ENCODE data around the gene EPN2.
A peak's percentile ranks its signal among the peaks of the same experiment; 100 is the strongest.

Gene EPN2

DNA sequence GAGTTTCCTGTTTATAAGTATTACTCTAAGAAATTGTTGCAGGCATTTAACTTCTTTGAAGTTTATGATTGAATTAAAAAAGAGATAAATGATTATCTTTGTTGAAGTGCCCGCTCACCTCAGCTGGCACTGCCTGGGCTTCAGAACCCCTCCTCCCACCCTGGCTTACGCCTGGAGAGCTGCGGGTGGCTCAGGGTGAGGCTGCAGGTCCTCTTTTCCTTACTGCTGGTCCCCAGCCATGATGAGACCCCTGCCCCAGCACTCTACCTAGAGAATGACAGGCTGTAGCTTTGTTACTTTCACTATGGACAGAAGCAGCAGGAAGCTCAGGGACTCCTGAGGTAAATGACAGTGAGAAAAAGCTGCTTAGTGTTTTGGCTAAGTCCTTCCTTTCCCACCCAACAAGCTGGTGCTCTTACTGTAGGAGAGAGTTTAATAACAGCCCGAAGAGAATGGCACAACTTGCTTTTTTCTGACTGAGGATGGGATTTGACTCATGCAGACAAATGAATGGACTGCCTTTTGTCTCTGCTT lies 62.1 kb downstream of the EPN2 start:
- H3K27me3 ChIP-seq (ENCODE audit: control insufficient read depth, insufficient read depth, low read length), result no peaks in the 10 kb centered on the region
- peaks cover 18% of the 10 kb centered on the region for H3K4me1 ChIP-seq (ENCODE audit: control insufficient read depth, insufficient read depth, low read length)
- peaks cover 4% of the 10 kb centered on the region for H3K36me3 ChIP-seq (ENCODE audit: insufficient read depth, low read length)
- H3K9ac ChIP-seq (ENCODE audit: low read depth, low read length), result no peak overlapping the region
- H3K9me3 ChIP-seq (replicated peaks; ENCODE audit: low read length), result no peaks in the 10 kb centered on the region
- H3K4me3 ChIP-seq (ENCODE audit: low read length), result no peak overlapping the region
- no peak overlapping the region for H3K4me2 ChIP-seq (ENCODE audit: low read length)

DNA sequence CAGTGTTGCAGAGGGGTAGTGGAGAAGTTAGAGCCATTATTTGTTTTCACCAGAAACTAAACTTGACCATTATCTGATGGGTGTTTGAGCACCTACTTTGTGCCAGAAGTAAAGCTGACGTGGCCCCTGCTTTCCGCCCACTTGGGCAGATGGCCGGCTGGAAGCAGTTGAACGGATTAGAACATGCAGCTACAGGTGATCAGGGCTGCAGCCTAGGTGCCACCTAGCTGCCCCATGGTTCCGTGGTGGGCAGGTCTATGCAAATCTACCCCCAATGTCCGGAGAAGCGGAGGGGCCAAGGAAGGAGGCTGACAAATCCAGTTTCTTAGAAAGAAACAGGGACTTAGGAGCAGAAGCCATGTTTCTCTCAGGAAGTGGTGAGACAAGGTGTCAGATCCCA lies 62.7 kb downstream of the EPN2 start:
- Histone ChIP-seq H3K9me3 (replicated peaks; ENCODE audit: low read length) (no peaks in the 10 kb centered on the region), H3K4me3 (ENCODE audit: low read length) (no peak overlapping the region), H3K4me1 (ENCODE audit: control insufficient read depth, insufficient read depth, low read length) (peaks cover 23% of the 10 kb centered on the region), H3K4me2 (ENCODE audit: low read length) (no peak overlapping the region), H3K27me3 (ENCODE audit: control insufficient read depth, insufficient read depth, low read length) (no peaks in the 10 kb centered on the region), H3K36me3 (ENCODE audit: insufficient read depth, low read length) (peaks cover 10% of the 10 kb centered on the region), H3K9ac (ENCODE audit: low read depth, low read length) (no peak overlapping the region)

DNA sequence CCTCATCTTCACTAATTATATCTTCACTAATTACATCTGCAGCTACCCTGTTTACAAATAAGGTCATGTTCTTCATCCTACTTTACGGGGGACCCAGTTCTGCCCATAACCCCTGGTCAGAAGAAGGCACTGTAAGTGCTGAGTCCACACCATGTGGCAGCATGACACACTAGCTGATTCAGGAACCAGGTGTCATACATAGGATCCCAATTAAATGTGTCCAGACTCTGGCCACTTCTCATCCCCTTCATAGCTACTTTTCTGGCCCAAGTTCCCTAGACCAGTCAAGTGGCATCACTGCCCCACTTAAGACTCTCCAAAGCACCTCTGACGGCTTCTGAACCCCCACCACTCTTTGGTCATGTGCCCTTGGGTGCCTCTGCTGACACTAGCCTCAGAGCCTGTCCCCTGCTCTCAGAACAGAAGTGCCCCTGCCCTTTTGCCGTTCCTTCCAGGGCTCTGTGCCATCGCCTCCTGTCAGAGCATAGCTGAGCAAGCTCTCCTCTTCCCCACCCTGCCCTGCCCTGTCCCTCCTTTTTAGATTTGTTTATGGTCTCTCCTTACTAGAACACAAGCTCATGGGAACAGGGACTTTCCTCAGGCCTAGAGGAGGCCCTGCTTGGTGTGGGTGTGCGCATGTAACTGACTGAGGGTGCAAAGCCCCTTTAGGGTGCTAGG lies 64.2 kb downstream of the EPN2 start:
- Histone ChIP-seq H3K36me3 (ENCODE audit: insufficient read depth, low read length) (peaks cover 17% of the 10 kb centered on the region), H3K4me1 (ENCODE audit: control insufficient read depth, insufficient read depth, low read length) (peaks cover 23% of the 10 kb centered on the region), H3K9me3 (replicated peaks; ENCODE audit: low read length) (no peaks in the 10 kb centered on the region), H3K4me2 (ENCODE audit: low read length) (no peak overlapping the region), H3K9ac (ENCODE audit: low read depth, low read length) (no peak overlapping the region), H3K4me3 (ENCODE audit: low read length) (no peak overlapping the region), H3K27me3 (ENCODE audit: control insufficient read depth, insufficient read depth, low read length) (no peaks in the 10 kb centered on the region)

DNA sequence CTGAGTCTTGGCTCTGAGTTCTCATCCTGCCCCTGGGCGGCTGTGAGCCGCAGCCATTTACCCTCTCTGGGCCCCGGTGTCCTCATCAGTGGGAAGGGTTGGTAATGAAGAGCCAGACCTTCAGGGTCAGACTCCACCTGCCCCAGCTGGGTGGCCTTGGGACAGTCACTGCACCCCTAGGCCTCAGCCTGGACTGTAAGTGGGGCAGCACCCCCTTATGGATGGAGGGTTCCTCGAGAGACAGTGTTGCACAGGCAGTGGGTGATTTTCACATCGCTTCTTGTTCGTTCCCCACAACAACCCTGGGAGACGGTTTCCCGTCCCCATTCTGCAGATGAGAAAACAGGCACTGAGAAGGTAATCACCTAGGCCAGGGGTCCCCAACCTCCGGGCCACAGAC lies 64.8 kb downstream of the EPN2 start:
- Histone ChIP-seq H3K27me3 (ENCODE audit: control insufficient read depth, insufficient read depth, low read length) (no peaks in the 10 kb centered on the region), H3K9ac (ENCODE audit: low read depth, low read length) (no peak overlapping the region), H3K4me1 (ENCODE audit: control insufficient read depth, insufficient read depth, low read length) (peaks cover 23% of the 10 kb centered on the region), H3K4me2 (ENCODE audit: low read length) (no peak overlapping the region), H3K9me3 (replicated peaks; ENCODE audit: low read length) (no peaks in the 10 kb centered on the region), H3K4me3 (ENCODE audit: low read length) (no peak overlapping the region), H3K36me3 (ENCODE audit: insufficient read depth, low read length) (peaks cover 16% of the 10 kb centered on the region)

DNA sequence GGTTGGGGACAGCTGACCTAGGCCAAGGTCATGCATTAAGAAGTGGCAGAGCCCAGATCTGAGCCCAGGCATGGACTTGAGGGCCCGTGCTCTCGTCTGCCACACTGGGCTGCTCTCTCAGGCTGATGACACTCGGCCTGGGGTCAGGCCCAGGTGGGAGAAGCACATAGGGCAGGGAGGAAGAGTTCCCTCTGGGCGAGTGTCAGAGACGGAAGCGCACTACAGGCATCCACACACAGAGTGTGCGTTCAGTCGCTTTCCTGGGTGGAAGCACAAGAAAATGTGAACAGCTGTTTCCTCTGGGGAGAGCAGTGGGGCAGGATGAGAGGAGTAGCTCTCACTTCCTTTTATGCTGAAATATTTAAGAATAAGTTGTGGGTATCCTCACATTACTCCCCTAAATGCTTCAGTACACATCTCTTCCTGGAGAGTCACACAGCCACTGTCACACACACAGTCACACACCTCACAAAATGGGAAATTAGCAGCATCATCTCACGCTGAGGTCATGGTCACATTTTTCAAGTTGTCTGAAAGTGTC lies 65.7 kb downstream of the EPN2 start:
- Histone ChIP-seq H3K4me2 (ENCODE audit: low read length) (peak overlapping the region; percentile 13), H3K4me1 (ENCODE audit: control insufficient read depth, insufficient read depth, low read length) (peaks cover 23% of the 10 kb centered on the region), H3K4me3 (ENCODE audit: low read length) (no peak overlapping the region), H3K9ac (ENCODE audit: low read depth, low read length) (no peak overlapping the region), H3K36me3 (ENCODE audit: insufficient read depth, low read length) (peaks cover 16% of the 10 kb centered on the region), H3K9me3 (replicated peaks; ENCODE audit: low read length) (no peaks in the 10 kb centered on the region), H3K27me3 (ENCODE audit: control insufficient read depth, insufficient read depth, low read length) (no peaks in the 10 kb centered on the region)

DNA sequence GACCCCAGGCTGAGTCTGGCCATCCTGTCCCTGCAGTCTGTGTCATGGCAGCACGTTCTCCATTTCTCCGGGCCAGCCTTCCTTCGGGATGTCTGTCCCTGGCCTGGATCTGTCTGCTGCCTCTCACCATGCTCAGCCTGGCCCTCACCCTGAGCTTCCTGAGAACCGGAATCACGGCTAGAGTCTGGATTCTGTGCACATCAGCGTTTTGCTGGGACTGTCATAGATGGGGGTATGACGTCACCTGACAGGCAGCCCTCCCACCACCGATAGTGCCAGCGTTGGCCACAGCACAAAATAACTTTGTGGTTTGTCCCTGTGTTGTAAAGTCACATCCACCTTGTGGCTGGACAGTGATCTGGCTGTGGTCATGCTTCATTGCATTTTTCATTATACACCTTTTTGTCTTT lies 66.2 kb downstream of the EPN2 start:
- Histone ChIP-seq H3K27me3 (ENCODE audit: control insufficient read depth, insufficient read depth, low read length) (no peaks in the 10 kb centered on the region), H3K36me3 (ENCODE audit: insufficient read depth, low read length) (peaks cover 16% of the 10 kb centered on the region), H3K9ac (ENCODE audit: low read depth, low read length) (no peak overlapping the region), H3K4me3 (ENCODE audit: low read length) (no peak overlapping the region), H3K4me2 (ENCODE audit: low read length) (peak overlapping the region; percentile 13), H3K9me3 (replicated peaks; ENCODE audit: low read length) (no peaks in the 10 kb centered on the region), H3K4me1 (ENCODE audit: control insufficient read depth, insufficient read depth, low read length) (peaks cover 23% of the 10 kb centered on the region)

DNA sequence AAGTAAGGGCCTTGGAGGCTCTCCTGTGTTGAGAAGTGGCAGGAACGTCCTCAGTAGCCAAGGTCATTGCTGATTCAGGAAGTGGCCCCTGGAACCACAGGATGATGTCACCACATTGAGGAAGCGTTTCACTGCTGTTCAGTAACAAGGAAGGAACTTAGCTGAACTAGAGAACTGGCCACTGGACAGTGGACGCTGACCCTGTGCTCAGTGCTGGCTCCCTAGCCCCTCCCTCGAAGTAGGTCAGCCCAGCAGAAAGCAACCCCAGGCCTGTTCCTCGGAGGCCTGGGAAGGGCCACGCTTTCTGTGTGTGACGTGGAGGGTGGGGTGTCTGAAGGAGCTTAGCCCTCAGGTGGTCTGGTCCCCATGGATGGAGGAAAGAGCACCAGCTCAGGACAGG lies 67.0 kb downstream of the EPN2 start:
- Histone ChIP-seq H3K4me3 (ENCODE audit: low read length) (no peak overlapping the region), H3K9me3 (replicated peaks; ENCODE audit: low read length) (no peaks in the 10 kb centered on the region), H3K4me1 (ENCODE audit: control insufficient read depth, insufficient read depth, low read length) (peaks cover 23% of the 10 kb centered on the region), H3K36me3 (ENCODE audit: insufficient read depth, low read length) (peaks cover 16% of the 10 kb centered on the region), H3K4me2 (ENCODE audit: low read length) (peak overlapping the region; percentile 8), H3K27me3 (ENCODE audit: control insufficient read depth, insufficient read depth, low read length) (no peaks in the 10 kb centered on the region), H3K9ac (ENCODE audit: low read depth, low read length) (no peak overlapping the region)

DNA sequence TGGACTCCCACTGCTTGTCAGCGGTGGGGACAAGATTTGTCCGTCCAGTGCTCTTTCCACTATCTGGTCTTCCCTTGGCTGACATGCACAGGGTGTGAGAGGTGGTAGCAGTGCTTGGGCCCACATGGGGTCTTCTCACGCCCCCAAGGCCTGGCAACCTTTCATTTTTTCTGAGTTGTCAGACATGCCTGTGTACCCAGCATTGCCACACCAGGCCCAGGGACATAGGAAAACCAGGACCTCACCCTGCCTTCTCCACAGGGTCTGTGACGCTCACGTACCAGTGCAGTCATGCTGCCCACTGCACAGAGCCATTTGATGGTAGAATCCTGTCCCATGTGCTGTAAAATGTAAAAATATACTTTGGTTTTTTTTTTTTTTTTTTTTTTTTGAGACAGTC lies 67.6 kb downstream of the EPN2 start:
- Histone ChIP-seq H3K4me2 (ENCODE audit: low read length) (no peak overlapping the region), H3K4me1 (ENCODE audit: control insufficient read depth, insufficient read depth, low read length) (peaks cover 23% of the 10 kb centered on the region), H3K36me3 (ENCODE audit: insufficient read depth, low read length) (peaks cover 17% of the 10 kb centered on the region), H3K9ac (ENCODE audit: low read depth, low read length) (no peak overlapping the region), H3K27me3 (ENCODE audit: control insufficient read depth, insufficient read depth, low read length) (no peaks in the 10 kb centered on the region), H3K4me3 (ENCODE audit: low read length) (no peak overlapping the region), H3K9me3 (replicated peaks; ENCODE audit: low read length) (no peaks in the 10 kb centered on the region)

DNA sequence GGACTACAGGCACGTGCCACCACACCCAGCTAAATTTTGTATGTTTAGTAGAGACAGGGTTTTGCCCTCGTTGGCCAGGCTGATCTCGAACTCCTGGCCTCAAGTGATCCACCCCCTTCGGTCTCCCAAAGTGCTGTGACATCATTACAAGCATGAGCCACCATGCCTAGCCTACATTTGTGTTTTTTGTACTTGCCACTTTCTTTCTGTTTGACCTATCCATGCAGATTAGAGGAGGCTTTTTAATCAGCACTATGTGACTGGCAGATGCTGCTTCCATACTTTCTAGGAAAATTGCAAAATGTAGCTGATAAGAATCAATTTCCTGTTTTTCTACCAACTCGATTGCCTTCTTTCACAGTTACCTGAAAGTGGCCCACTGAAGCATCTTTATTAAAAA lies 68.1 kb downstream of the EPN2 start:
- no peaks in the 10 kb centered on the region for H3K9me3 ChIP-seq (replicated peaks; ENCODE audit: low read length)
- H3K4me3 ChIP-seq (ENCODE audit: low read length), result no peak overlapping the region
- peaks cover 22% of the 10 kb centered on the region for H3K36me3 ChIP-seq (ENCODE audit: insufficient read depth, low read length)
- H3K27me3 ChIP-seq (ENCODE audit: control insufficient read depth, insufficient read depth, low read length), result no peaks in the 10 kb centered on the region
- H3K4me2 ChIP-seq (ENCODE audit: low read length), result no peak overlapping the region
- H3K4me1 ChIP-seq (ENCODE audit: control insufficient read depth, insufficient read depth, low read length), result peaks cover 23% of the 10 kb centered on the region
- no peak overlapping the region for H3K9ac ChIP-seq (ENCODE audit: low read depth, low read length)

DNA sequence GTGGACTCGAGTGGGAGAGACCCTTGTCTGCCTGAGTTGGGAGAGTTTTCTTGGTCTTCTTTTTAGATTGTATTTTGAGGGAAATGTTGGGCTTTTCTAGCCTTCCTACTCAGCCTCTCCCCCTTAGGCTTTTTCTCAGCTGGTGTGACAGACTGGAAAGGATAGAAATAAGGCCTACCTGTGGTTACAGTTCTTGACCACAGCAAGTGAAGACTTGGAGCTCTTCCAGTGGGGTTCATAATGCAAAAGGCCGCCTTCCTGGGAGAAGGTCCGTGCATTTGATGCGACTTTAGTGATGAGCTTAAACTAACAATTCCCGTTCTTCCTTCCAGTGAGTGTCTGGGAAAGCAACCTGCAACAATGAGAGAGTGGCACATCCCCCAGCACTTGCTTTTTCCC lies 68.6 kb downstream of the EPN2 start:
- Histone ChIP-seq H3K4me1 (ENCODE audit: control insufficient read depth, insufficient read depth, low read length) (peaks cover 23% of the 10 kb centered on the region), H3K27me3 (ENCODE audit: control insufficient read depth, insufficient read depth, low read length) (no peaks in the 10 kb centered on the region), H3K9me3 (replicated peaks; ENCODE audit: low read length) (no peaks in the 10 kb centered on the region), H3K9ac (ENCODE audit: low read depth, low read length) (no peak overlapping the region), H3K36me3 (ENCODE audit: insufficient read depth, low read length) (peaks cover 22% of the 10 kb centered on the region), H3K4me2 (ENCODE audit: low read length) (no peak overlapping the region), H3K4me3 (ENCODE audit: low read length) (no peak overlapping the region)

DNA sequence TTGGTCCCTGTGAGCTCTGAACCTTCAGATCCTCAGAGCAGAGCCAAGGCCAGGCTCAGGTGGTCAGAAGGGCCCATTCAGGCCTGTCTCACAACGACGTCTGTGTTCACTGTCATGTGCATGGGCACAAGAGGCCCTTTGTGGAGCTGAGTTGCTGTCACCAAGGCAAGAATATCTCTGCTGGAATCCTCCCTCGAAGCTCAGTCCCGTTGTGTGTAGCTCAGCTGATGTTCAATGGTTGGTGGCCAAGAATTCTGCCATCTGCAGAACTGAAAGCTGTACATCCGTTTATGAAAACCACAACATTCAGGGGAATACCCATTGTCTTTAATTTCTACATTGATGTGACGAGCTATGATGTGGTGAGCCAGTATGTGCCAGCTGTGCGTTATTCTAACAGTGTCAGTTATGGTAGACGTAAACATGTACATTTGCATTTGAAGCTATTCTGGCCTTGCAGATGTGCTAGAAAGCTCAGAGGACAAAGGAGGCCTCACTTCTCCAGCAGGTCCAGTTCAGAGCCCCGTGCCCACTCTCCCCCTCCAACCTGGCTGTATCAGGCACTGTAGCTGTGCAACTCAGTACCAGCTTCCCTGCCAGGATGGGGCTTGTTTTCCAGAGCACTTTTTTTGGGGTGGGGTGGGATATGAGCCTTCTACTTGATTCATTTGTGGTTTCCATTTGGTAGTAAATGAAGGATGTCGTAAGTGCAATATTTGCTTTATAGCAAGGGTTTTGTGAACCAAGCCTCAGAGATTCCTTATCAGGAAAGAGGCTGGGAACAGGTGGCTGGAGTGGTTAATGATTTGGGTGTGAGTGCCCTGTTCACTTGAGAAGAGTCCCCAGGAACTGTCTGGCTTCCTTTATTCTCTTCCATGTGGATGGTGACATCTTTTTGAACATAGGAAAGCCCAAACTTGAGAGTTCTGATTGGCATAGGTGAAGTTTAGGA lies 69.3 kb downstream of the EPN2 start:
- H3K36me3 ChIP-seq (ENCODE audit: insufficient read depth, low read length), result peaks cover 22% of the 10 kb centered on the region
- H3K4me2 ChIP-seq (ENCODE audit: low read length), result no peak overlapping the region
- H3K9me3 ChIP-seq (replicated peaks; ENCODE audit: low read length), result no peaks in the 10 kb centered on the region
- H3K9ac ChIP-seq (ENCODE audit: low read depth, low read length), result no peak overlapping the region
- H3K4me1 ChIP-seq (ENCODE audit: control insufficient read depth, insufficient read depth, low read length), result peaks cover 26% of the 10 kb centered on the region
- H3K27me3 ChIP-seq (ENCODE audit: control insufficient read depth, insufficient read depth, low read length), result no peaks in the 10 kb centered on the region
- H3K4me3 ChIP-seq (ENCODE audit: low read length), result no peak overlapping the region

Measured in skeletal muscle satellite cell (primary cell).